ENCODE data around the gene STEEP1.
"Not testable (repeated sequence)": the region's sequence is repeated elsewhere in the genome, so short reads cannot be mapped to it uniquely, and the experiment has no call there.

- TF ChIP-seq REST (IDR thresholded peaks at IDR 0.05; ENCODE audit: insufficient read depth in 1 of 2, low read depth in 2 of 2, low read length in 1 of 2); POLR2AphosphoS5 (IDR thresholded peaks at IDR 0.05; ENCODE audit: low read depth, low read length); CTCF (IDR thresholded peaks at IDR 0.05); SIN3A (IDR thresholded peaks at IDR 0.05; ENCODE audit: borderline replicate concordance, insufficient read depth, low read depth, low read length); TCF7L2 (IDR thresholded peaks at IDR 0.05; ENCODE audit: low read depth, low read length): not testable (repeated sequence)
These were observed 60.1 kb downstream of the STEEP1 start for GRCh38 chrX:119505145-119505544.
